Neural cell (in vitro differentiated cells): ENCODE data around the gene MAPK14. TPM values are rescaled to one million over a fixed set of nuclear protein-coding genes. Genes with fewer than 3 reads are reported as not detected.

ENCODE experiments used
- H2AFZ ChIP-seq: fragments of 200-600, 300-800 bp; sonication (generic), shearing (Covaris generic); 2 replicates; pipeline ENCODE4 v1.6.0; 2014; ENCODE audit warnings: low read depth, mild to moderate bottlenecking, antibody characterized with exemption, low read length, moderate library complexity
- H3F3A ChIP-seq: fragments of 200-600 bp; shearing (Covaris generic); 2 replicates; pipeline ENCODE4 v1.6.1; 2016; ENCODE audit warnings: mild to moderate bottlenecking, moderate library complexity, mixed read lengths, antibody characterized with exemption, low read length; ENCODE audit not compliant: insufficient read depth, poor library complexity, severe bottlenecking
- H3K27ac ChIP-seq: fragments of 200-600, 300-800 bp; sonication (generic), shearing (Covaris generic); 2 replicates; pipeline ENCODE4 v1.5.1; 2014; ENCODE audit warnings: mild to moderate bottlenecking, low read length, moderate library complexity
- H3K27me3 ChIP-seq: fragments of 300-800, 200-600 bp; sonication (generic), shearing (Covaris generic); 2 replicates; pipeline ENCODE4 v1.6.0; 2014; ENCODE audit warnings: mild to moderate bottlenecking, low read depth, low read length, moderate library complexity; ENCODE audit not compliant: insufficient read depth
- H3K36me3 ChIP-seq: fragments of 300-800, 200-600 bp; sonication (generic), shearing (Covaris generic); 2 replicates; pipeline ENCODE4 v1.5.1; 2014; ENCODE audit warnings: mild to moderate bottlenecking, antibody characterized with exemption, low read length, moderate library complexity; ENCODE audit not compliant: insufficient read depth
- H3K4me2 ChIP-seq: fragments of 300-800, 200-600 bp; sonication (generic), shearing (Covaris generic); 2 replicates; pipeline ENCODE4 v1.6.0; 2014; ENCODE audit warnings: mild to moderate bottlenecking, low read length
- H3K4me3 ChIP-seq: fragments of 300-800, 200-600 bp; sonication (generic), shearing (Covaris generic); 2 replicates; pipeline ENCODE4 v1.5.1; 2014; ENCODE audit warnings: mild to moderate bottlenecking, low read length, moderate library complexity
- H3K79me2 ChIP-seq: fragments of 200-600 bp; shearing (Covaris generic); replicated peaks from 2 replicates; pipeline ENCODE4 v1.6.0; 2014; ENCODE audit warnings: mild to moderate bottlenecking, low read length, moderate library complexity; ENCODE audit not compliant: insufficient read depth
- H3K9ac ChIP-seq: fragments of 300-800, 200-600 bp; sonication (generic), shearing (Covaris generic); 2 replicates; pipeline ENCODE4 v1.6.1; 2016; ENCODE audit warnings: mild to moderate bottlenecking, low read length, mixed read lengths
- H3K9me2 ChIP-seq: fragments of 200-600 bp; shearing (Covaris generic); 2 replicates; pipeline ENCODE4 v1.6.1; 2016; ENCODE audit warnings: mild to moderate bottlenecking, low read length, mixed read lengths; ENCODE audit not compliant: insufficient read depth
- H3K9me3 ChIP-seq: fragments of 200-600, 300-800 bp; sonication (generic), shearing (Covaris generic); 2 replicates; pipeline ENCODE4 v1.6.1; 2016; ENCODE audit warnings: mild to moderate bottlenecking, mixed run types, low read length, moderate library complexity, mixed read lengths
- H4K20me1 ChIP-seq: fragments of 200-600 bp; shearing (Covaris generic); 2 replicates; pipeline ENCODE4 v1.6.1; 2016; ENCODE audit warnings: mild to moderate bottlenecking, mixed run types; ENCODE audit not compliant: insufficient read depth
- EP300 ChIP-seq: fragments of 450-650 bp; conservative IDR thresholded peaks from 2 replicates; pipeline ENCODE4 v1.6.1; 2014; ENCODE audit warnings: antibody characterized with exemption, mild to moderate bottlenecking, moderate library complexity; ENCODE audit not compliant: poor library complexity, severe bottlenecking
- EZH2 ChIP-seq: fragments of 200-600, 300-800 bp; shearing (Covaris generic), sonication (generic); IDR thresholded peaks from 2 replicates; pipeline ENCODE4 v1.6.1; 2014; ENCODE audit warnings: antibody characterized with exemption, low read length, borderline replicate concordance, mild to moderate bottlenecking; ENCODE audit not compliant: insufficient read depth, poor library complexity, severe bottlenecking
- MXI1 ChIP-seq: fragments of 450-650 bp; conservative IDR thresholded peaks from 2 replicates; pipeline ENCODE4 v1.6.1; 2014; ENCODE audit warnings: antibody characterized with exemption, mild to moderate bottlenecking; ENCODE audit not compliant: poor library complexity, severe bottlenecking
- POLR2AphosphoS5 ChIP-seq: IDR thresholded peaks from 2 replicates; pipeline ENCODE4 v1.6.1; 2012
- RAD21 ChIP-seq: fragments of 450-650 bp; conservative IDR thresholded peaks from 2 replicates; pipeline ENCODE4 v1.6.1; 2014; ENCODE audit warnings: antibody characterized with exemption, mild to moderate bottlenecking, moderate library complexity
- SMC3 ChIP-seq: fragments of 450-650 bp; conservative IDR thresholded peaks from 2 replicates; pipeline ENCODE4 v1.6.1; 2014; ENCODE audit warnings: antibody characterized with exemption, mild to moderate bottlenecking, moderate library complexity; ENCODE audit not compliant: poor library complexity
- TAF1 ChIP-seq: IDR thresholded peaks from 2 replicates; pipeline ENCODE4 v1.6.1; 2012; ENCODE audit warnings: low read depth
- polyA plus RNA-seq: library from polyadenylated mRNA; depleted of rRNA; stranded (reverse); fragments of >200 nt; gene quantifications from 2 replicates; pipeline ENCODE4 v1.2.3, GENCODE V29; 2014
- TF ChIP-seq, protein P1 (sequence below): IDR thresholded peaks from 2 replicates; pipeline ENCODE4 v1.6.1; 2012; ENCODE audit warnings: borderline replicate concordance
- TF ChIP-seq, protein P2 (sequence below): fragments of 450-650 bp; IDR thresholded peaks from 2 replicates; pipeline ENCODE4 v1.5.1; 2014; ENCODE audit warnings: antibody characterized with exemption, mild to moderate bottlenecking, moderate library complexity; ENCODE audit not compliant: poor library complexity, severe bottlenecking

MAPK14 gene
- polyA plus RNA-seq, 1 donor from 2014 or later = 26.6 TPM

- no peak for TF ChIP-seq MXI1
- TF ChIP-seq EP300 = no peak
- TF ChIP-seq SMC3 = no peak
- TF ChIP-seq, protein P1, sequence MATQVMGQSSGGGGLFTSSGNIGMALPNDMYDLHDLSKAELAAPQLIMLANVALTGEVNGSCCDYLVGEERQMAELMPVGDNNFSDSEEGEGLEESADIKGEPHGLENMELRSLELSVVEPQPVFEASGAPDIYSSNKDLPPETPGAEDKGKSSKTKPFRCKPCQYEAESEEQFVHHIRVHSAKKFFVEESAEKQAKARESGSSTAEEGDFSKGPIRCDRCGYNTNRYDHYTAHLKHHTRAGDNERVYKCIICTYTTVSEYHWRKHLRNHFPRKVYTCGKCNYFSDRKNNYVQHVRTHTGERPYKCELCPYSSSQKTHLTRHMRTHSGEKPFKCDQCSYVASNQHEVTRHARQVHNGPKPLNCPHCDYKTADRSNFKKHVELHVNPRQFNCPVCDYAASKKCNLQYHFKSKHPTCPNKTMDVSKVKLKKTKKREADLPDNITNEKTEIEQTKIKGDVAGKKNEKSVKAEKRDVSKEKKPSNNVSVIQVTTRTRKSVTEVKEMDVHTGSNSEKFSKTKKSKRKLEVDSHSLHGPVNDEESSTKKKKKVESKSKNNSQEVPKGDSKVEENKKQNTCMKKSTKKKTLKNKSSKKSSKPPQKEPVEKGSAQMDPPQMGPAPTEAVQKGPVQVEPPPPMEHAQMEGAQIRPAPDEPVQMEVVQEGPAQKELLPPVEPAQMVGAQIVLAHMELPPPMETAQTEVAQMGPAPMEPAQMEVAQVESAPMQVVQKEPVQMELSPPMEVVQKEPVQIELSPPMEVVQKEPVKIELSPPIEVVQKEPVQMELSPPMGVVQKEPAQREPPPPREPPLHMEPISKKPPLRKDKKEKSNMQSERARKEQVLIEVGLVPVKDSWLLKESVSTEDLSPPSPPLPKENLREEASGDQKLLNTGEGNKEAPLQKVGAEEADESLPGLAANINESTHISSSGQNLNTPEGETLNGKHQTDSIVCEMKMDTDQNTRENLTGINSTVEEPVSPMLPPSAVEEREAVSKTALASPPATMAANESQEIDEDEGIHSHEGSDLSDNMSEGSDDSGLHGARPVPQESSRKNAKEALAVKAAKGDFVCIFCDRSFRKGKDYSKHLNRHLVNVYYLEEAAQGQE = no peak
- TF ChIP-seq TAF1 = no peak
- TF ChIP-seq POLR2AphosphoS5 = no peak
- TF ChIP-seq RAD21 = no peak
- TF ChIP-seq, protein P2, sequence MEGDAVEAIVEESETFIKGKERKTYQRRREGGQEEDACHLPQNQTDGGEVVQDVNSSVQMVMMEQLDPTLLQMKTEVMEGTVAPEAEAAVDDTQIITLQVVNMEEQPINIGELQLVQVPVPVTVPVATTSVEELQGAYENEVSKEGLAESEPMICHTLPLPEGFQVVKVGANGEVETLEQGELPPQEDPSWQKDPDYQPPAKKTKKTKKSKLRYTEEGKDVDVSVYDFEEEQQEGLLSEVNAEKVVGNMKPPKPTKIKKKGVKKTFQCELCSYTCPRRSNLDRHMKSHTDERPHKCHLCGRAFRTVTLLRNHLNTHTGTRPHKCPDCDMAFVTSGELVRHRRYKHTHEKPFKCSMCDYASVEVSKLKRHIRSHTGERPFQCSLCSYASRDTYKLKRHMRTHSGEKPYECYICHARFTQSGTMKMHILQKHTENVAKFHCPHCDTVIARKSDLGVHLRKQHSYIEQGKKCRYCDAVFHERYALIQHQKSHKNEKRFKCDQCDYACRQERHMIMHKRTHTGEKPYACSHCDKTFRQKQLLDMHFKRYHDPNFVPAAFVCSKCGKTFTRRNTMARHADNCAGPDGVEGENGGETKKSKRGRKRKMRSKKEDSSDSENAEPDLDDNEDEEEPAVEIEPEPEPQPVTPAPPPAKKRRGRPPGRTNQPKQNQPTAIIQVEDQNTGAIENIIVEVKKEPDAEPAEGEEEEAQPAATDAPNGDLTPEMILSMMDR = no peak
- TF ChIP-seq EZH2 = no peak
- Histone ChIP-seq H3F3A (no peaks in the 10 kb centered on the region), H3K4me2 (no peak overlapping the region), H3K9ac (no peak overlapping the region), H3K36me3 (no peaks in the 10 kb centered on the region), H2AFZ (no peak overlapping the region), H3K27me3 (no peaks in the 10 kb centered on the region), H4K20me1 (no peaks in the 10 kb centered on the region), H3K9me3 (no peaks in the 10 kb centered on the region), H3K4me3 (no peak overlapping the region), H3K79me2 (no peaks in the 10 kb centered on the region), H3K27ac (no peak overlapping the region), H3K9me2 (no peaks in the 10 kb centered on the region)
Measured at GRCh38 chr6:36019167-36019566, 8.4 kb upstream of the MAPK14 start.

- TF ChIP-seq EP300 (no peak), EZH2 (no peak), TAF1 (no peak), SMC3 (no peak), MXI1 (no peak), RAD21 (no peak), POLR2AphosphoS5 (no peak)
- TF ChIP-seq, protein P1 = no peak
- TF ChIP-seq, protein P2 = no peak
- H4K20me1 ChIP-seq = no peaks in the 10 kb centered on the region
- H3K9me3 ChIP-seq = no peaks in the 10 kb centered on the region
- no peak overlapping the region for H3K27ac ChIP-seq
- H3K9me2 ChIP-seq = no peaks in the 10 kb centered on the region
- no peaks in the 10 kb centered on the region for H3F3A ChIP-seq
- no peaks in the 10 kb centered on the region for H3K36me3 ChIP-seq
- H3K79me2 ChIP-seq = no peaks in the 10 kb centered on the region
- H3K27me3 ChIP-seq = no peaks in the 10 kb centered on the region
- no peak overlapping the region for H2AFZ ChIP-seq
- no peak overlapping the region for H3K4me3 ChIP-seq
- no peak overlapping the region for H3K4me2 ChIP-seq
- no peak overlapping the region for H3K9ac ChIP-seq
Measured at GRCh38 chr6:36020154-36020553, 7.5 kb upstream of the MAPK14 start.
